ENCODE data around the gene TTYH2.

The TTYH2 gene

DNA sequence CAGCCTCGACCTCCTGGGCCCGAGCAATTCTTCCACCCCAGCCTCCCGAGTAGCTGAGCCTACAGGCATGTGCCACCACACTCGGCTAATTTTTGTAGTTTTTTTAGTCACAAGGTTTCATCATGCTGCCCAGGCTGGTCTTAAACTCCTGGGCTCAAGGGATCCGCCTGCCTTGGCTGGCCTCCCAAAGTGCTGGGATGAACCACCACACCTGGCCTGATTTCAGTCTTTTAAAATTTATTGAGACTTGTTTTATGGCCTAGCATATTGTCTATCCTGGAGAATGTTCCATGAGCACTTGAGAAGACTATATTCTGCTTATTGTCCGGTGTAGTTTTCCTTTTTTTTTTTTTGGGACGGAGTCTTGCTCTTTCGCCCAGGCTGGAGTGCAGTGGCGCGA is 79.1 kb downstream of the TTYH2 start:
- no peaks in the 10 kb centered on the region for H3K36me3 ChIP-seq (replicated peaks)
- no peaks in the 10 kb centered on the region for H3K27me3 ChIP-seq (ENCODE audit: low read depth)
- H3K9me3 ChIP-seq: no peaks in the 10 kb centered on the region; the same call in 1 of the 2 replicates
- no peak overlapping the region for H3K4me3 ChIP-seq
- H3K4me1 ChIP-seq: no peaks in the 10 kb centered on the region
- in situ Hi-C loops (cut with MboI; ENCODE audit: low sequenced_read_pairs): no loop called here
- no peak for DNase-seq (ENCODE audit: low spot score in 2 of 2)

DNA sequence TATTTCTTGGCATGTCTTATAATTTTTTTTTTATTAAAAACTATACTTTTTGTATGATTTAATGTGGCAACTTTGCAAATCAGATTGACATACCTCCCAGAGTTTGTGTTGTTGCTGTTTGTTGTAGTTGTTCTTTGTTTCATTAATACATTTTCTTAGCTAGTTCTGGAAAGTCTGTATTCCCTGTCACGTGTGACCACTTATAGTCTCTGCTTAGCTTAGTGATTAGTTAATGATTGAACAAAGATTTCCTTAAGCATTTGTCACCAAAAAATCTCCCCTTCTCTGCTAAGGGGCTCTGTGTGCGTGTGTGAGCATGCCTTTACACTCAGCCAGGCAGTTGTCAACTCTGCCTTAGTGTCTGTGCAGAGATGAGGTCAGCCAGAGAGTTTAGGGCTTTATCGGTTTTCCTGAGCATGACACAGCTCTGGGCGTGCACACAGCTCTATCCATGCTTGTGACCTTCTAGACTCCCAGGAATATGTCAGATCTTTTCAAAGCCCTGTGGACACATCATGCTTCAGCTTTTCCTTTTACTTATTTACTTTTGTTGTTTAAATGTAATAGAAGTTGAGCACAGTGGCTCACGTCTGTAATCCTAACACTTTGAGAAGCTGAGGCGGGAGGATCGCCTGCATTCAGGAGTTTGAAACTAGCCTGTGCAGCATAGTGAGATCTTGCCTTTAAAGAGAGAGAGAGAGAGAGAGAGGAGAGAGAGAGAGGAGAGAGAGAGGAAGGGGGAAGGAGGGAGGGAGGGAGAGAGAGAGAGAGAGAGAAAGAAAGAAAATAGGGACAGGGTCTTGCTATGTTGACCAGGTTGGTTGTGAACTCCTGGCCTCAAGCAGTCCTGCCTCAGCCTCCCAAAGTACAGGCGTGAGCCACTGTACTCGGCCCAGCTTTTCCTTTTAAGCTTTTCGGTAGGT is 82.5 kb downstream of the TTYH2 start:
- H3K4me3 ChIP-seq: no peak overlapping the region
- in situ Hi-C loops (cut with MboI; ENCODE audit: low sequenced_read_pairs): no loop called here
- no peaks in the 10 kb centered on the region for H3K36me3 ChIP-seq (replicated peaks)
- no peaks in the 10 kb centered on the region for H3K27me3 ChIP-seq (ENCODE audit: low read depth)
- no peak for DNase-seq (ENCODE audit: low spot score in 2 of 2)
- H3K9me3 ChIP-seq: no peaks in the 10 kb centered on the region; the same call in 1 of the 2 replicates
- H3K4me1 ChIP-seq: no peaks in the 10 kb centered on the region

DNA sequence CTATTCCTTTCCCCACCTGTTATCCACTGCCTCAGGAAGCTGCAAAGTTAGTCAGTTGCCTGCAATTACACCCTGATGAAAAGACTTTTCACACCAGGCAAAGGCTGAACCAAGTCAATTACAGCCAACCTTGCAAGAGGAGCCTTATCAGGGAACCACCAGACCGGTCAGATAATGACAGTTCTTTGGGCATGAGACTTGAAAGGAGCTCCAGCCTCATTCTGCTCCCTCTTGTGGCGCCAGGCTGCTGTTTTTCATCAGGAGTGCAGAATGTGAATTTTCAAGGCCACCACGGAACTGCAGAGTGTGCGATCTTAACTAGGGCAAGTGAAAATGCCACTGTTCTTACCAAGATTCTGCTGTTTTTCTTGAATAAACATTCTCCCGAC is 83.2 kb downstream of the TTYH2 start:
- Histone ChIP-seq H3K4me1 (no peaks in the 10 kb centered on the region), H3K36me3 (replicated peaks) (no peaks in the 10 kb centered on the region), H3K27me3 (ENCODE audit: low read depth) (no peaks in the 10 kb centered on the region), H3K9me3 (no peaks in the 10 kb centered on the region; the same call in 1 of the 2 replicates), H3K4me3 (no peak overlapping the region)
- DNase-seq (ENCODE audit: low spot score in 2 of 2): peak; percentile 10 to 57
- in situ Hi-C loops (cut with MboI; ENCODE audit: low sequenced_read_pairs): no loop called here

DNA sequence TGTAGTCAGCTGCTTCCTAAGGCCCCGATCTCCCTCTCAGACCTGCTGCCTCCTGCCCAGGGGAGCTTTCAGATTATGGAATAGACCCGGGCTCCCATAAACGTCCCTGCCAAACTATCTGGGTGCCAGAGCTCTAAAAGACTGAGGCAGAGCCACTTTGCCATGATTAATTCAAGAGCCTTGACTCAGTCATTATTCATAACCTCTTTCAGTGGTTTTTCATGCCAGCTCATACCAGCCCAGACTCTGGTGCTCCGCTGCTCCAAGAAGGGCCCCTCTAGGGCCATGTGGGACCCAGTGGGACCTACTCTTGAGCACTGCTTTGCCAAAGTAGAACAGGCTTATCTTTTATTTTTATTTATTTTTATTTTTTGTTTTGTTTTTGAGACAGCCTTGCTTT is 84.6 kb downstream of the TTYH2 start:
- Histone ChIP-seq H3K36me3 (replicated peaks) (no peaks in the 10 kb centered on the region), H3K9me3 (no peaks in the 10 kb centered on the region; the same call in 1 of the 2 replicates), H3K4me1 (no peaks in the 10 kb centered on the region), H3K4me3 (no peak overlapping the region), H3K27me3 (ENCODE audit: low read depth) (no peaks in the 10 kb centered on the region)
- no peak for DNase-seq (ENCODE audit: low spot score in 2 of 2)
- in situ Hi-C loops (cut with MboI; ENCODE audit: low sequenced_read_pairs): no loop called here

DNA sequence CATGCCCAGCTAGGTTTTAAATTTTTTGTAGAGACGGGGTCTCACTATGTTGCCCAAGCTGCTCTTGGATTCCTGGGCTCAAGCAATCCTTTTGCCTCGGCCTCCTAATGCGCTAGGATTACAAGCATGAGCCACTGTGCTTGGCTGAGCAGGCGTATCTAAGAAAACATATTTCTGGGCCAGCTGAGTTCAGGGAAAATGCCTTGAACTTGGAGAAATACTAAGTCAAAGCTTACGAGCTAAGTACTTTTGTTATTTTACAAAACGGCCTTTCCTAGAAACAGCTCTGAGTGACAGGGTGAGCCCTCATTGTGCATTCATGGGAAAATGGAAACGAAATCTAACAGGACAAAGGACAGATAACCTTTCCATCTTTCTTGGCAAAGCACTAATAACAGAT is 85.4 kb downstream of the TTYH2 start:
- H3K27me3 ChIP-seq (ENCODE audit: low read depth): no peaks in the 10 kb centered on the region
- H3K36me3 ChIP-seq (replicated peaks): no peaks in the 10 kb centered on the region
- no peaks in the 10 kb centered on the region; the same call in 1 of the 2 replicates for H3K9me3 ChIP-seq
- in situ Hi-C loops (cut with MboI; ENCODE audit: low sequenced_read_pairs): no loop called here
- no peaks in the 10 kb centered on the region for H3K4me1 ChIP-seq
- H3K4me3 ChIP-seq: no peak overlapping the region
- DNase-seq (ENCODE audit: low spot score in 2 of 2): no peak

DNA sequence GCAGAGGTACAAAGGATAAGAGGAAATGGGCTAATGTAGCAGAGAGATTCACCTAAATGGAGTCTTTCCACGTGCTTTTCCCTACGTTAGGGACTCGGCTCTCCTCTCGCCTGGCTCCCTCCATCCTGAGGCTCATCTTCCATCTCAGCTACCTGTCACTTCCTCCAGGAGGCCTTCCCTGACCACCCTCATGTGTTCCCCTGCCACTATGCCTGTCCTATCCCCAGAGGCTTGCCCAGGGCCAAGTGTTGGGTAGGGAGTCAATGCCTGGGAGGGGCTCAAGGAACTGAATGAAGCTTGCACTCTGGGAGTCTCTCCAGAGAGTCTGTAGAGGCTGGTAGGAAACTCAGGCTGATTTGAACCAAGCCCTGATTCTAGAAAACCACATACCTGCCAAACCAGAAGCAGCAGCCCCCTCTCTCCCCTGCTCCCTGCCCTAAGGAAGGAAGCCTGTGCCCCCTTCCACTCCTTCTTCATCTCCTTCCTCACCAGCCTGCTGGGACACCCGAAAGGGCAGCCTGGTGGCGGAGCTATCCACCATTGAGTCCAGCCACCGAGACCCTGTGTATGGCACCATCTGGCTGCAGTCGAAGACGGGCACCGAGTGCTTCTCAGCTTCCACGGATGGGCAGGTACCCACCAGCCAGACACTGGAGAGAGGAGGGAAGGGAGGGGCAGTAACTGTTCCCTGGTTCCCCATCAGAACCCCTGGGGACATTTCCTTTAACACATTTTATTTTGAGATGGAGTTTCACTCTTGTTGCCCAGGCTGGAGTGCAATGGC is 86.0 kb downstream of the TTYH2 start:
- H3K27me3 ChIP-seq (ENCODE audit: low read depth): no peaks in the 10 kb centered on the region
- no peak overlapping the region for H3K4me3 ChIP-seq
- H3K4me1 ChIP-seq: no peaks in the 10 kb centered on the region
- in situ Hi-C loops (cut with MboI; ENCODE audit: low sequenced_read_pairs): no loop called here
- no peak for DNase-seq (ENCODE audit: low spot score in 2 of 2)
- H3K9me3 ChIP-seq: no peaks in the 10 kb centered on the region; the same call in 1 of the 2 replicates
- no peaks in the 10 kb centered on the region for H3K36me3 ChIP-seq (replicated peaks)

DNA sequence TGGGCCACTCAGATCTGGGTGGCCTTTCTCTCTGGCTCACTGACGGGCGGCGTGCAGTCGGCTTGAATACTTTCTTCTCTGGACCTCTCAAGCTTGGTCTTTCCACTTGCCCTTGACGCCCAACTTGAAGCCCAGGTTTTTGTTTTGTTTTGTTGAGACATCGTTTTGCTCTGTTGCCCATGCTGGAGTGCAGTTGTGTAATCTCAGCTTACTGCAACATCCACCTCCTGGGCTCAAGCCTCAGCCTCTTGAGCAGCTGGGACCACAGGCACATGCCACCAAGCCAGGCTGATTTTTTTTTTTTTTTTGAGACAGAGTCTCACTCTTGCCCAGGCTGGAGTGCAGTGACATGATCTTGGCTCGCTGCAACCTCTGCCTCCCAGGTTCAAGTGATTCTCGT is 89.9 kb downstream of the TTYH2 start:
- in situ Hi-C loops (cut with MboI; ENCODE audit: low sequenced_read_pairs): no loop called here
- no peaks in the 10 kb centered on the region for H3K4me1 ChIP-seq
- no peak for DNase-seq (ENCODE audit: low spot score in 2 of 2)
- no peak overlapping the region for H3K4me3 ChIP-seq
- no peaks in the 10 kb centered on the region for H3K9me3 ChIP-seq
- no peaks in the 10 kb centered on the region for H3K27me3 ChIP-seq (ENCODE audit: low read depth)
- no peaks in the 10 kb centered on the region for H3K36me3 ChIP-seq (replicated peaks)

DNA sequence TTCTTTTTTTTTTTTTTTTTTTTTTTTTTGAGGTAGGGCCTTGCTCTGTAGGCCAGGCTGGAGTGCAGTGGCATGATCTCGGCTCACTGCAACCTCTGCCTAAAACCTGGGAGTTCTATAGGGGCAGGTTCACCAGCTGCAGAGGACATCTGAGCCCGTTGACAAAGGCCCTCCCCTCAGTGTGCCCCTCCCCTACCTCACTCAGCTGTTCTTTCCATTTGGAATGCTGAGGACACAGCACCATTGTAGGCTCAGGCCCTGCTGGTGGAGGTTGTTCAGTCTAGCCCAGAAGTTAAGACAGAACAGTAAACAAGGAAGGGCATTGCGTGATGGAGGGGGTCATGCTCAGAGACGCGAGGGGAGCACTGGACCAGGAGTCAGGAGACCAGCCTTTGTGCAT is 90.8 kb downstream of the TTYH2 start:
- Histone ChIP-seq H3K36me3 (replicated peaks) (no peaks in the 10 kb centered on the region), H3K9me3 (no peaks in the 10 kb centered on the region), H3K4me3 (no peak overlapping the region), H3K27me3 (ENCODE audit: low read depth) (no peaks in the 10 kb centered on the region), H3K4me1 (no peaks in the 10 kb centered on the region)
- DNase-seq (ENCODE audit: low spot score in 2 of 2): no peak
- in situ Hi-C loops (cut with MboI; ENCODE audit: low sequenced_read_pairs): no loop called here

DNA sequence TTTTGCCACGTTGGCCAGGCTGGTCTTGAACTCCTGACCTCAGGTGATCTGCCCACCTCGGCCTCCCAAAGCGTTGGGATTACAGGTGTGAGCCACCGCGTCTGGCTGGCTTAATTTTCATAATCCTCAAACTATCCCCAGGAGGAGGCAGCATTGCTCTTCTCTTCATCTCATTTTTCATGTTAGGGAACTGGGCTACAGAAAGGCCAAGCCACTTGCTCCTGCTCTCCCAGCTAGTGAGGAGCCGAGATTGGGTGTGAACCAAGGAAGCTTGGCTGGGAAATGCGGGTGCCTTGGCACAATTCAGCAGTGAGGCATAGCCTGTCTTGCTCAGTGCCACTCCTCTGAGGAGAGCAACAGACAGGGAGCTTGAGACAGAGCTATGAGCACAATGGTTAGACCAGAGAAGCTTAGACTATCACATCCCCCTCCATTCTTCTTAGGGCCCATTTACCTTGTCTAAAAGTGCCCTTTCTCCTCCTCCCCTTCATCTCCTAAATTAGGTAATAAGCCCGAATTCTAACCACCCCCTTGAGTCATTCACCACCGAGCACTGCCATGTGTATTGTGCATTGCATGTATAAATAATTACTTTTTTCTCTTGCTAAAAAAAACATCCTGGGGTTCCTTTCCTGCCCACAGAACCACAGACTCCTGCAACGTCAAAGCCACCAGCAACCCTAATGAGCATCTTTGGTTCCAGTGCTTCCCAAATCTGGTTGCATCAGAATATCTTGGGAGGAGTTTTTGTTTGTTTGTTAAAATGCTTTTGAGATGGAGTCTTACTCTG is 92.7 kb downstream of the TTYH2 start:
- no peaks in the 10 kb centered on the region for H3K4me1 ChIP-seq
- no peaks in the 10 kb centered on the region for H3K9me3 ChIP-seq
- H3K27me3 ChIP-seq (ENCODE audit: low read depth): no peaks in the 10 kb centered on the region
- H3K36me3 ChIP-seq (replicated peaks): no peaks in the 10 kb centered on the region
- H3K4me3 ChIP-seq: no peak overlapping the region
- no peak for DNase-seq (ENCODE audit: low spot score in 2 of 2)
- in situ Hi-C loops (cut with MboI; ENCODE audit: low sequenced_read_pairs): no loop called here

DNA sequence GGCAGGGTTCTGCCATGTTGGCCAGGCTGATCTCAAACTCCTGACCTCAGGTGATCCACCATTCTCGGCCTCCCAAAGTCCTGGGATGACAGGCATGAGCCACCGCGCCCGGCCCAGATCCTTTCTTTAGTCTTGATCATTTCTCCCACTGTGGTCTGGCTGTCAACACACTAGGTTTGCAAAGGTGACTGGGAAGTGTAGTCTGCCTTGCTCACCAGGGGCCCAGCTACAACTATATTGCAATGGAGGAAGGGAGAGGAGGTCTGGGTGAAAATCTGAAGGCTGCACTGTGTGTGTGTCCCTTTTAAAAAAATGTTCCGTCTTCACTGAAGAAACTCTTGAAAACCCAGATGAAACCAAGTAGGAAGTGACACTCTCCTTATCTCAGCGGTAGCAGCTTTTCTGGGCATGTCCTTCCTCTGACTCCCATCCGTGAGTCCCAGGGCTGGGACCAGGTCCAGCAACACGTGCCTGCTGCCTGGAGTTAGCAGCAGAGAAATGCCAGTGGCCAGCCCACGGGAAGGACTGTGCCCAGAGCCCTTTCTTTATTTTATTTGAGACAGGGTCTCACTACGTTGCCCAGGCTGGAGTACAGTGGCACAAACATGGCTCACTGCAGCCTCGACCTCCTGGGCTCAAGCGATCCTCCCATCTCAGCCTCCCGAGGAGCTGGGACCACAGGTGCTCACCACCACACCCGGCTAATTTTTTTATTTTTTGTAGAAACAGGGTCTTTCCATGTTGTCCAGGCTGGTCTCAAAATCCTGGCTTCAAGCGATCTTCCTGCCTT is 94.8 kb downstream of the TTYH2 start:
- Histone ChIP-seq H3K27me3 (ENCODE audit: low read depth) (no peaks in the 10 kb centered on the region), H3K4me3 (no peak overlapping the region), H3K4me1 (no peaks in the 10 kb centered on the region), H3K9me3 (no peaks in the 10 kb centered on the region), H3K36me3 (replicated peaks) (no peaks in the 10 kb centered on the region)
- no peak for DNase-seq (ENCODE audit: low spot score in 2 of 2)
- in situ Hi-C loops (cut with MboI; ENCODE audit: low sequenced_read_pairs): no loop called here

DNA sequence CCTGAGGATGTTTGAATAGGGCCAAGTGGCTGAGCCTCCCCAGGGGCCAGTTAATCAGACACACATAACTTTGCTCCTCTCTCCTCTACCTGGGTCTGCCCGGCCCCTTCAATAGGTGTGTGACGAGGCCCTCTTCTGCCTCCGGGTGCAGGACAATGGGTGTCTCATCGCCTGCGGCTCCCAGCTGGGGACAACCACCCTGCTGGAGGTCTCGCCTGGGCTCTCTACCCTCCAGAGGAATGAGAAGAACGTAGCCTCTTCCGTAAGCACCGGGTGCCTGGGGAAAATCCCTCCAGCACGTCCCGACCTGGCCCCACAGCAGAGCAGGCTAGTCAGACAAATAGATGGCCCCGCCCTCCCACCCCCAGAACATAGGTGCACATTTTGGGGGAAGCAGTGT is 96.5 kb downstream of the TTYH2 start:
- no peak overlapping the region for H3K4me3 ChIP-seq
- DNase-seq (ENCODE audit: low spot score in 2 of 2): no peak
- H3K4me1 ChIP-seq: no peaks in the 10 kb centered on the region
- H3K9me3 ChIP-seq: no peaks in the 10 kb centered on the region
- in situ Hi-C loops (cut with MboI; ENCODE audit: low sequenced_read_pairs): no loop called here
- no peaks in the 10 kb centered on the region for H3K36me3 ChIP-seq (replicated peaks)
- H3K27me3 ChIP-seq (ENCODE audit: low read depth): no peaks in the 10 kb centered on the region
